NCI-H146 (cell line): ENCODE data around the gene SYNM.
A peak's percentile ranks its signal among the peaks of the same experiment; 100 is the strongest.
"Not testable (repeated sequence)": the region's sequence is repeated elsewhere in the genome, so short reads cannot be mapped to it uniquely, and the experiment has no call there.

Experiments used
- DNase-seq: peaks from one replicate; lab custom pipeline; 2025; lab: John Stamatoyannopoulos, UW

SYNM gene

GRCh38 chr15:99106417-99107220, 1.7 kb downstream of the SYNM start:
- peak; percentile 24 for DNase-seq

- no peak for DNase-seq
Observed at GRCh38 chr15:99108993-99109392, 4.1 kb downstream of the SYNM start.

DNA sequence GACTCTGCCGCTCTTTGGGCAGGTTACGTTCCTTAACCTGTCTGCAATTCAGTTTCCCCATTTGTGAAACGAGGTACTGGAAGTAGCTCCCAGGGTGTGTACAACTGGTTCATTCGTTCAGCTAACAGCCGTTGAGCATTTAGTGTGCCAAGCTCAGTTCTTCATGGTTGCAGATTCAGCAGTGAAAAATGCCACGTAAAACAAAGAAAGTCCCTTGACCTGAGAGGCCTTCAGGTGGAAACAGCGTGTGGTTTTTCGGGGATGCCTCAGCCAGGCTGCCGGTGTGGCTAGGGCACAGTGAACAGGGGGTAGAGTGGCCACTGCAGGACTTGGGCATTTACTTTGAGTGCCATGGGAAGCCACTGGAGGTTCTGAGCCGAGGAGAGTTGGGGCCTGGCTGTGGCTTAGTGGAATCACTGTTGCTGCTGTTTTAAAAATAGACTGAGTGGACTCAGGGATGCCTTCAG, 4.7 kb downstream of the SYNM start:
- DNase-seq, result no peak

GRCh38 chr15:99110093-99110492, 5.2 kb downstream of the SYNM start:
- DNase-seq, result no peak

DNA sequence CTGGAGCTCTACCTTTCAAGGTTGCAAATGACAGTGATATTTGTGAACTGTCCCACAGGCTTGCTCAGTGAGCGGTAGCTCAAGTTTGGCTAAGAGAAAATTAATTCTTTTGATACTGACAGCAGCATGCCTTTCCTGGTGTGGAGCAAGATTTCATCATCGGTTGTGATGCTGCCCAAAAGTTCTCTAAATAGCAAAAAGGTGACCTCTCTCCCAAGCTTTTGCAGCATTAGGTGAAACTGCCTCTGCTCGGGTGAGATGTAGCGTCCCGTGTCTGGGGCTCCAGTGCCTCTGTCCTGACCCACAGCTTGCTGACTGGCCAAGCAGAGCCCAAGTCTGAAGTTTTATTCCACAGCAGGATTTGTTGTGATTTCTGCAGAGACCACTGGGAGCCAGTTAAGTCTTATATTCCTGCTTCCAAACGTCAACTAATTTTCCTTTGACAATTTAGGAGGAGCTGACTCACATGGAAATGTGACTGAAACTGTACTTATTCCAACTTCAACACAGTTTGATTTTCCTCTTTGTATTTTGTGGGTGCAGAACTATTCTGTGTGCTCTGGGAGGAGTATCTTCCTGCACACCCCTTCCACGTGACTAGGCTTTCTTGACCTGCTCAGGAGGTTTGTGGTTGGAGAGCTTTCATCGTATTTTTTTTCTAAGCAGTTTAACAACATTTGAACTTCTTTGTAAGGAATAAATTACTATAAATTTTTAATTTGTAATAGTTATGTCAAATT, 5.9 kb downstream of the SYNM start:
- no peak for DNase-seq

DNA sequence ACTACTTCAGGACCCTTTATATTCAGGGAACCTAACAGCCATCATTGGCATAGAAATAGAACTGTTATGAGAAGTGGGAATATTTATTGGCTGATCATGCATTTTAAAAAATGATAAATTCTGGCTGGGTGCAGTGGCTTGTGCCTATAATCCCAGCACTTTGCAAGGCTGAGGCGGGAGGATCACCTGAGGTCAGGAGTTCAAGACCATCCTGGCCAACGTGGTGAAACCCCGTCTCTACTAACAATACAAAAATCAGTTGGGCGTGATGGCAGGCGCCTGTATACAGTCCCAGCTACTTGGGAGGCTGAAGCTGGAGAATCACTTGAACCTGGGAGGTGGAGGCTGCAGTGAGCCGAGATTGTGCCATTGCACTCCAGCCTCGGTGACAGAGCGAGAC, 6.8 kb downstream of the SYNM start:
- not testable (repeated sequence) for DNase-seq

DNA sequence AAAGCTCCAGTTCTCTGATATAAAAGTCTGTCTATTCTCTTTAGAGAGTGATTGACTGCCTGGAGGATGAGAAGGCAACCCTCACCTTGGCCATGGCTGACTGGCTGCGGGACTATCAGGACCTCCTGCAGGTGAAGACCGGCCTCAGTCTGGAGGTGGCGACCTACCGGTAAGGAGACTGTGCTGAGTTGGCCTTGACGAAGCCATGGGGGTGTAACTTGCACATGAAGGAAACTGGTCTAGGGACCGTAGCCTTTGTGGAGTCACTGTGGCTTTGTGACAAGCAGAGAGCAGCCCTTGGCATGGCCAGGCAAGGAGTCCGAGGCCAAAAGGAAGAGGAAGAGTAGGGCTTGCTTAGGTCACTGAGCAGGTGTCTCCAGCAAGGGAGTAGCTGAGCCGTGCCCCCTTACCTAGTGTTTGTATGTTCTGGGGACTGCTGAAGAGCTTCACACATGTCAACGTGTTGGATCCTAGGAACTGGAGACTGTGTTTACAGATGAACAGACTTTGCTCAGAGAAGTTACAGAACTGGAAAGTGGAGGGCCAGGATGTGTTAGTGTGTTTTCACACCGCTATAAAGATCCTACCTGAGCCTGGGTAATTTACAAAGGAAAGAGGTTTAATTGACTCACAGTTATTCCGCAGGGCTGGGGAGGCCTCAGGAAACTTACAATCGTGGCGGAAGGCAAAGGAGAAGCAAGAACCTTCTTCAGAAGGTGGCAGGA, 8.8 kb downstream of the SYNM start:
- no peak for DNase-seq

DNA sequence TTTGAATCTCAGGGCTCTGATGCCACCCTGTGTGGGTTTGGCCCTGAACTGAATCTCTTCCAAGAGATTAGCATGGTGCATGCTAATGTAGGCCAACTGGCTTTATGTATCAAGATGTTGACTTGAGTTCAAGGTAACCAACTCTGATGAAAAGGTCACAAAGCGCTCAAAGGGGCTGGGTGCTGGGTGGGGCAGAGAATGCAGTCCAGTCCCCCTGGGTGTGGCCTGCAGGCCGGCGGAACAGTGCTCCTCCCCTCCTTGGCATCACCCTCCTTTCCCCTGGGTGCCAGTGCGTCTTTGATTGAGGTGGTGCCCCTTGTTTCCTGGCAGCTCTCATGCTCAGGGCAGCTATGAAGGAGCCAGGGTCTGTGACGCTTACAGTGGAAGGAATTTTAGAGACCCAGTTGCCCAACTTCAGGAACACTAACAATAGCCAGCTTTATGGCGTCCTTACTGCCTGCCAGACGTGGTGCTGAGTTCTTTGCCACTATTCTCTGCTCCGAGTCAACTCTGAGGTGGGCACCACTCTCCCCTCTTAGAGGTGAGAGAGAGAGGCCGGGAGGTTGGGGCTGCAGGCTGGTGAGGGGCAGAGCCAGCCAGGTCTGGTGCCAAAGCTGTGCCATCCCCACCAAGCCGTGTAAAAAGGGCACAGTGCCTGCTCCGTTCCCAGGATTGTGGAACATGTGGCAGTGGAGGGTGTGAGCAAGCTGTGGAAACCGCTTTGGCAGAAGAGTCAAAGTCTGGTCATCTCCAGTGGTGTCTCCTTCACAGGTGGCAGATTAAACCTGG, 9.8 kb downstream of the SYNM start:
- DNase-seq, result no peak

GRCh38 chr15:99115300-99116215, 10.7 kb downstream of the SYNM start:
- no peak for DNase-seq

- DNase-seq, result no peak
Observed at GRCh38 chr15:99117111-99117510, 12.2 kb downstream of the SYNM start.

- DNase-seq, result no peak
Observed at GRCh38 chr15:99117563-99118257, 12.8 kb downstream of the SYNM start.

DNA sequence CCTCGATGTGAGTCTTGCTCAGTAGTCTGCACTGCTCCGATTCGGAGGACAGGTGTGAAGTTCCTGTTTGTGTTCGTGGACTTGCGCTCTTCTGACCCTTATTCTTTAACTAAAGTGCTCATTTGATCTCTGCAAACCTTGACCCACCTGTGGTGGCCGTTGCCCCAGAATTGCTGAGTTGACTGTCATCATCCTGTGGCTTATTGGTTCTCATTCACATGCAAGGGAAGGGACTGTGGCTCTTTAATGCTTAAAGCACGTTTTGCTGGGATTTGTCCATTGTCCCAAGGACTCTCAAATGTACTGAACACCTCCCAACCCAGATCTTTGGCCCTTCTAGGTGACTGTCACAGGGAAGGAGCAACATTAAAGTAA, 13.4 kb downstream of the SYNM start:
- DNase-seq, result no peak

DNA sequence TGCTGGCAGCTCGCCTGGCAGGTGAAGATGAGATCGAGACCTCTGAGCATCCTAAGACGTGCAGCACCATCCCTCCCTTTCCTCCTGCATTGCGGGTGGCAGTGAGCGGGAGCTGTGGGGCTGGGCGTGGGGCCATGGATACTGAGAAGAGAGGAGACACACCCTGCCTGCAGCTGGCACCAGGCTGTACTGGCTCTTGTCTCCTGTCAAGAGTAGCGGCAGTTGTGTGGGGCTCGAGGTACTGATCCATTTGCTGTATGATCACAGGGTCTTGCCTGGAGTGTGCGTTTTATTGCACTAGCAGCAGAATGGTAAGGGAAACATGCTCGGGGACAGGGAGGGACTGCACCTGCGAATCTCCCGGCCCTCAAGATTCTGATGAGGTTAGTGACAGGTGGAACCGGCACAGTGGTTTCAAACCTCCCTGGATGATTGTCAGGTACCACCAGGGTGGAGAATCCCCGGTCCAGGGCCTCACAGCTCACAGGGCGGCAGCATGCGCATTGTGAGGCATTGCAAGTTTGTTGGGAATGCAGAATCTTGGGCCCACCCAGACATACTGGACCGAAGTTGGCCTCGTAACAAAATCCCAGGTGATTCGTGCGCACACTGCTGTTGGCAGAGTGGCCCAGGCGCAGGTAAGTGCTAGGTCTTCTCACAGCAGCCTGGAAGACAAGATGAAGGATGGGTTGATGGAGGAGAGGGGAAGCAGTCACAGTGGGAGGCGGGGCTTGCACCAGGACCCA, 14.1 kb downstream of the SYNM start:
- DNase-seq, result no peak

DNA sequence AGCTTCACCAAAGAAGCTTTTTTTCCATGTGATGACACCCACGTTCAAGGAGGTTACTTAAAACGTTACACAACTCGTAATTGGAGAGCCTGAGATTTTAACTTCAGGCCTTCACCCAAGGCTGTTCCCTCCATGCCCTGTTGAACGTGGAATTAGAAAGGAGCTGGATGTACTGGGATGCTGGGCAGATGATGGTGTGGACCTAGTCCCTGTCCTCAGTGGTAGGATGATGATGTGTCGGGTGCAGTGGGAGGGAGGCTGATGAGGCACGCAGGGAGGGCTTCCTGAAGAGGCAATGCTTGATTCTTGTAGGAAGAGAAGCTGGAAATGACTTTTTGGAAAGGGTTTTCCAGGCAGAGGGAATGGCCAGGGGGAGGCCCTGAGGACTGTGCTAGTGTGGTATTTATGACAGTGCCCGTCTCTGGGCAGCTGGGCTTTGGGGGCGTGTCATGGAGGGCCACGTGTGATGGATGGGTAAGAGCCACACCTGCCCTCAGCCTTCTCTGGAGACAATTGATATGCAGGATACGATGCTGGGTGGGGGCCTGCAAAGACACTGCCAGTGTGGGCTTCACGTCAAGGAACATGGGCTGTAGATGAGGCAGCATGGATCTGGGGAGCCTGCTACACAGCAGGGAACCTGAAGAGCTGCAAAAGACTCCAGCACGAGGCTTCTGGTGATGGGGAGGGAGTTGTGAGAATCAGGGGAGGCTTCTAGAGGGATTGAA, 15.3 kb downstream of the SYNM start:
- no peak for DNase-seq

DNA sequence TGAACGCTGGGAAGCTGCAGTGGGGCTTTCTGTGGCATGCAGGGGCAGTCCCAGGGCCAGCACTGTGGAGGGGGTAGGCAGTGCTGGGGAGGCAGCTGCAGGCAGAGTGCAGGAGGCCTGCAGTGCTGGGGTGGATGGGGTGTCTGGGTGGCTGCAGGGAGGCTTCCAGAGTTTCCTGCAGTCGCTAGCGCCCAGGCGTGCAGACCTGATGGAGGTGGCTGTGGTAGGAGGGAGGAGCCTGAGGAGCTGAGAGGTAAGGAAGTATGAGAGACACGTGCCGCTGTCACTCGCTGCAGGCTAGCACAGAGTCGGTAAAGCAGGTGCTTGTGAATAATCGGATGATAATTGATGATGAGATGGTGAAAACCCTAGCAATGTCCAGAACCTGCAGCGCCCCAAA, 16.3 kb downstream of the SYNM start:
- DNase-seq, result no peak

- no peak for DNase-seq
Observed at GRCh38 chr15:99121691-99122410, 17.0 kb downstream of the SYNM start.

- no peak for DNase-seq
Observed at GRCh38 chr15:99122831-99123712, 18.2 kb downstream of the SYNM start.
